Sigmoid colon (tissue), 7 donors: ENCODE data around the gene ESYT1. TPM values are rescaled to one million over a fixed set of nuclear protein-coding genes. Genes with fewer than 3 reads are reported as not detected.
A peak's percentile ranks its signal among the peaks of the same experiment; 100 is the strongest.

ENCODE experiments used
- DNase-seq: peaks from one replicate; pipeline ENCODE4 v3.0.0-alpha.2; 2019
- H3K27ac ChIP-seq, 4 donors: fragments of 200-600 bp; sonication (generic); one replicate each; pipeline ENCODE4 v1.5.1; 2016 to 2019; ENCODE audit warnings: mild to moderate bottlenecking in 1 of 4
- H3K27me3 ChIP-seq, 3 donors: fragments of 200-600 bp; sonication (generic); one replicate each; pipeline ENCODE4 v1.5.1; 2019; ENCODE audit warnings: mild to moderate bottlenecking in 1 of 3
- H3K36me3 ChIP-seq, 4 donors: fragments of 200-600 bp; sonication (generic); one replicate each; pipeline ENCODE4 v1.5.1; 2016 to 2019
- H3K4me1 ChIP-seq, 4 donors: fragments of 200-600 bp; sonication (generic); one replicate each; pipeline ENCODE4 v1.5.1; 2017 to 2019
- H3K4me3 ChIP-seq, 4 donors: fragments of 200-600 bp; sonication (generic); one replicate each; pipeline ENCODE4 v1.5.1; 2017 to 2019; ENCODE audit warnings: mild to moderate bottlenecking in 2 of 4, moderate library complexity in 1 of 4
- H3K9me3 ChIP-seq, 4 donors: fragments of 200-600 bp in 3 of 4; sonication (generic) in 3 of 4; one replicate each; pipeline versions ENCODE4 v1.5.1 to v1.6.1; 2013 to 2019
- CTCF ChIP-seq, 4 experiments: fragments of 450-650 bp in 3 of 4; fragments of 200-600 bp in 1 of 4; IDR thresholded peaks; one replicate each; pipeline ENCODE4 v1.5.1; 2016 to 2019; ENCODE audit warnings: antibody characterized with exemption in 4 of 4, mild to moderate bottlenecking in 3 of 4, moderate library complexity in 2 of 4
- EP300 ChIP-seq, 4 donors: sonication (generic); formaldehyde crosslinking; IDR thresholded peaks; one replicate each; pipeline ENCODE4 v1.6.1; 2017; ENCODE audit warnings: antibody characterized with exemption in 4 of 4
- POLR2A ChIP-seq, 2 donors: fragments of 450-650 bp; IDR thresholded peaks; one replicate each; pipeline ENCODE4 v1.6.1; 2016; ENCODE audit warnings: antibody characterized with exemption in 2 of 2, mild to moderate bottlenecking in 2 of 2, moderate library complexity in 2 of 2
- POLR2AphosphoS5 ChIP-seq, 4 donors: sonication (generic); formaldehyde crosslinking; IDR thresholded peaks; one replicate each; pipeline ENCODE4 v1.6.1; 2017; ENCODE audit warnings: antibody characterized with exemption in 4 of 4
- WGBS, 2 donors: extraction: QIAGEN DNeasy Blood & Tissue Kit; methylation state at CpG; one replicate each; pipeline ENCODE4 v1.1.7; 2013; 5-methylcytosine and 5-hydroxymethylcytosine counted together
- intact Hi-C: fragments of 100-400 bp; cut with DNase I; formaldehyde crosslinking; loops from one replicate; pipeline ENCODE4 v1.15.1; 2023
- polyA plus RNA-seq, 3 donors: library from polyadenylated mRNA; stranded (reverse); fragments of 200-250 nt; gene quantifications; one replicate each; pipeline ENCODE4 v1.2.3, GENCODE V29; 2013
- total RNA-seq, 4 donors: library from RNA; depleted of rRNA; stranded (reverse); fragments of >200 nt; gene quantifications; one replicate each; pipeline ENCODE4 v1.1.0, GENCODE V29; 2016
- donor health status: healthy with polysubstance abuse.
- donor health status: Bipolar disorder and iron deficiency.
- donor health status: healthy.

ESYT1 gene
- total and polyA plus RNA-seq, 7 donors, result 9.0 to 102 (median 73.9) TPM

- WGBS, 2 donors, result 92% methylated on average over 6 of the region's 6 CpGs
- no peak for DNase-seq
- intact Hi-C loops, result no loop called here
- TF ChIP-seq POLR2A (IDR thresholded peaks at IDR 0.05), result no peak
- TF ChIP-seq POLR2AphosphoS5 (IDR thresholded peaks at IDR 0.05), result no peak
- no peak for TF ChIP-seq EP300 (IDR thresholded peaks at IDR 0.05)
- TF ChIP-seq CTCF (IDR thresholded peaks at IDR 0.05), result no peak
- no peaks in the 10 kb centered on the region for H3K9me3 ChIP-seq
- no peaks in the 10 kb centered on the region for H3K27me3 ChIP-seq
- no peak overlapping the region for H3K27ac ChIP-seq
- no peak overlapping the region for H3K4me3 ChIP-seq
- H3K36me3 ChIP-seq, result peaks cover 64 to 95% (median 80%) of the 10 kb centered on the region in 4 donors
- peaks cover 0 to 10% (median 6%) of the 10 kb centered on the region in 4 donors for H3K4me1 ChIP-seq
Measured at GRCh38 chr12:56134897-56135296, 6.8 kb downstream of the ESYT1 start.

DNA sequence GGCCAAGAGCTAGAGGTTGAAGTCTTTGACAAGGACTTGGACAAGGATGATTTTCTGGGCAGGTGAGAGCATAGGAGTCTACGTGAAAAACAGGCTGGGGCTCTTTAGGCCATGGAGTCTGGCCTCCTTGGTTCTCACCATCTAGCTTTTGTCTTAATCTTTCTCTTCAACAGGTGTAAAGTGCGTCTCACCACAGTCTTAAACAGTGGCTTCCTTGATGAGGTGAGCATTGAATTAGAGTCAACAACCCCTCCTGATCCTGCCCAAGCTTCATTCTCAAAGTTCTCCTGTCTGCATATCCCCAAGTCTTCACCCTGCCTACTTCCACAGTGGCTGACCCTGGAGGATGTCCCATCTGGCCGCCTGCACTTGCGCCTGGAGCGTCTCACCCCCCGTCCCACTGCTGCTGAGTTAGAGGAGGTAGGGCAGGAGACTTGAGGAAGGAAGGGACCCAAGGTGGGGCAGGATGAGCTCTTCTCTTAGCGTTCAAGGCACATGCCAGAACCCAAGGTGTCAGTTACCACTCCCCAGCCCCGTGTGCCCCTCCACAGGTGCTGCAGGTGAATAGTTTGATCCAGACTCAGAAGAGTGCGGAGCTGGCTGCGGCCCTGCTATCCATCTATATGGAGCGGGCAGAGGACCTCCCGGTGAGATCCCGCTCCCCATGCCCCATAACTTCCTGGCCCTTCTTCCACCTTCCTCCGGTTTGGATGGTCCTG is 9.9 kb downstream of the ESYT1 start:
- no peak for TF ChIP-seq EP300 (IDR thresholded peaks at IDR 0.05)
- intact Hi-C loops, result no loop called here

GRCh38 chr12:56141946-56142784 is 14.1 kb downstream of the ESYT1 start:
- TF ChIP-seq POLR2A (IDR thresholded peaks at IDR 0.05) (no peak), CTCF (IDR thresholded peaks at IDR 0.05) (no peak), EP300 (IDR thresholded peaks at IDR 0.05) (no peak), POLR2AphosphoS5 (IDR thresholded peaks at IDR 0.05) (no peak)
- H3K36me3 ChIP-seq, result peaks cover 53 to 80% (median 67%) of the 10 kb centered on the region in 4 donors
- intact Hi-C loops, result no loop called here
- no peaks in the 10 kb centered on the region for H3K4me1 ChIP-seq
- DNase-seq, result no peak
- H3K9me3 ChIP-seq, result no peaks in the 10 kb centered on the region
- WGBS, 2 donors, result 90 to 92% methylated on average over 19 of the region's 19 CpGs
- no peaks in the 10 kb centered on the region for H3K27me3 ChIP-seq
- peak overlapping the region in 1 of 4 donors; percentile 44 for H3K27ac ChIP-seq
- H3K4me3 ChIP-seq, result no peak overlapping the region

More for the DNA sequence above, 9.9 kb downstream of the ESYT1 start:
- H3K27ac ChIP-seq, result no peak overlapping the region
- H3K27me3 ChIP-seq, result no peaks in the 10 kb centered on the region
- 93 to 96% methylated on average over 14 of the region's 14 CpGs for WGBS, 2 donors
- no peaks in the 10 kb centered on the region for H3K9me3 ChIP-seq
- no peaks in the 10 kb centered on the region for H3K4me1 ChIP-seq
- peaks cover 64 to 100% (median 82%) of the 10 kb centered on the region in 4 donors for H3K36me3 ChIP-seq
- DNase-seq, result no peak
- no peak overlapping the region for H3K4me3 ChIP-seq

DNA sequence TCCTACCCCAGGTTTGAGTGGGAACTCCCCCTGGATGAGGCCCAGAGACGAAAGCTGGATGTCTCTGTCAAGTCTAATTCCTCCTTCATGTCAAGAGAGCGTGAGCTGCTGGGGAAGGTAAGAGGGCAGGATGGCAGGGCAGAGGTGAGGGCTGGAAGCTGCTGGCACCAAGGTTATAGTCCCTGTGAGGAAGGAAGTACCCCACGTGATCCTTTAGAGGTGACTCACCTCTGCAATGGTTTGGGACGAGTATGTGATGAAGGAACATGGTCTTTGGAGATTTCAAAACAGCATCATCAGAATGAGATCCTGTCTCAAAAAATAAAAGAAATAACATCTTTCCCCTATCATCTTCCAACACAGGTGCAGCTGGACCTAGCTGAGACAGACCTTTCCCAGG is 15.2 kb downstream of the ESYT1 start:
- Histone ChIP-seq H3K36me3 (peaks cover 42 to 69% (median 57%) of the 10 kb centered on the region in 4 donors), H3K27ac (peak overlapping the region in 3 of 4 donors; percentile 37 to 44 (median 37)), H3K4me1 (no peaks in the 10 kb centered on the region), H3K4me3 (no peak overlapping the region), H3K27me3 (no peaks in the 10 kb centered on the region), H3K9me3 (no peaks in the 10 kb centered on the region)
- intact Hi-C loops, result no loop called here
- TF ChIP-seq POLR2AphosphoS5 (IDR thresholded peaks at IDR 0.05), result no peak
- TF ChIP-seq CTCF (IDR thresholded peaks at IDR 0.05), result no peak
- no peak for TF ChIP-seq EP300 (IDR thresholded peaks at IDR 0.05)
- no peak for TF ChIP-seq POLR2A (IDR thresholded peaks at IDR 0.05)
- no peak for DNase-seq
- 64 to 66% methylated on average over 4 of the region's 4 CpGs for WGBS, 2 donors

GRCh38 chr12:56143870-56144269 is 15.8 kb downstream of the ESYT1 start:
- intact Hi-C loops, result no loop called here
- no peaks in the 10 kb centered on the region for H3K27me3 ChIP-seq
- WGBS, 2 donors, result 52 to 75% methylated on average over 8 of the region's 8 CpGs
- TF ChIP-seq EP300 (IDR thresholded peaks at IDR 0.05), result no peak
- TF ChIP-seq POLR2AphosphoS5 (IDR thresholded peaks at IDR 0.05), result peak in 2 of 4 donors; percentile 10 to 13
- TF ChIP-seq CTCF (IDR thresholded peaks at IDR 0.05), result no peak
- H3K36me3 ChIP-seq, result peaks cover 36 to 63% (median 50%) of the 10 kb centered on the region in 4 donors
- H3K9me3 ChIP-seq, result no peaks in the 10 kb centered on the region
- no peaks in the 10 kb centered on the region for H3K4me1 ChIP-seq
- peak overlapping the region; percentile 14 to 44 (median 37) for H3K27ac ChIP-seq
- no peak for DNase-seq
- no peak overlapping the region for H3K4me3 ChIP-seq
